AG04450 (cell line): Measurements from ENCODE around the gene XIRP1. TPM values are rescaled to one million over a fixed set of nuclear protein-coding genes. Genes with fewer than 3 reads are reported as not detected.

ENCODE experiments used
- CTCF ChIA-PET: fragments of 300-600, 350-600 bp; formaldehyde crosslinking; extraction: SDS; loops from one replicate; lab custom pipeline; 2022; ENCODE audit warnings: antibody characterized with exemption, inconsistent platforms; lab: Charles Lee
- POLR2A ChIA-PET: fragments of 350-600 bp; formaldehyde crosslinking; extraction: SDS; loops from one replicate; lab custom pipeline; 2021; ENCODE audit warnings: antibody characterized with exemption, inconsistent platforms; lab: Yijun Ruan, JAX
- DNase-seq: peaks from one replicate; pipeline ENCODE4 v3.0.0-alpha.2; 2011; ENCODE audit warnings: low read depth, low spot score
- H3K27ac ChIP-seq: one replicate; pipeline ENCODE4 v1.5.1; 2012; ENCODE audit warnings: low read depth, low read length, control low read depth
- H3K27me3 ChIP-seq: one replicate; pipeline ENCODE4 v1.6.0; 2012; ENCODE audit warnings: low read length; ENCODE audit not compliant: control insufficient read depth, insufficient read depth
- H3K4me3 ChIP-seq: 2 replicates; pipeline ENCODE4 v1.5.1; 2011; ENCODE audit warnings: mild to moderate bottlenecking, low read depth, low read length, control low read depth
- H3K9me3 ChIP-seq: 2 replicates; pipeline ENCODE4 v1.5.1; 2012; ENCODE audit warnings: low read length; ENCODE audit not compliant: control insufficient read depth, insufficient read depth
- CTCF ChIP-seq: IDR thresholded peaks from 2 replicates; pipeline ENCODE4 v1.5.1; 2011; ENCODE audit warnings: low read depth, low read length, control low read depth, inconsistent platforms
- polyA plus RNA-seq: library from polyadenylated mRNA; depleted of rRNA; stranded (reverse); fragments of >200 nt; gene quantifications from 2 replicates; pipeline ENCODE4 v1.2.3, GENCODE V29; 2011

XIRP1 gene
- polyA plus RNA-seq, 1 experiment: not detected

GRCh38 chr3:39149059-39149455 is 43.3 kb downstream of the XIRP1 start:
- no peak overlapping the region for H3K27ac ChIP-seq
- no peak for DNase-seq
- H3K27me3 ChIP-seq: no peaks in the 10 kb centered on the region
- ChIA-PET CTCF (interaction anchor here (1.1 to 1.9 kb wide), 3 partner anchors 22 to 149 kb away, joined by 3 to 5 read pairs (median 4); no protein-coding TSS in a partner anchor), POLR2A (interaction anchor here (0.6 kb wide), 1 partner anchor 22 kb away, joined by 4 read pairs; no protein-coding TSS in a partner anchor)
- TF ChIP-seq CTCF: no peak
- H3K9me3 ChIP-seq: no peaks in the 10 kb centered on the region; the same call in 1 of the 2 replicates
- no peak overlapping the region for H3K4me3 ChIP-seq

- CTCF ChIA-PET: interaction anchor here (1.1 to 1.9 kb wide), 3 partner anchors 22 to 149 kb away, joined by 3 to 5 read pairs (median 4); no protein-coding TSS in a partner anchor
- H3K4me3 ChIP-seq: no peak overlapping the region
- POLR2A ChIA-PET: interaction anchor here (0.6 kb wide), 1 partner anchor 21 kb away, joined by 4 read pairs; no protein-coding TSS in a partner anchor
- no peaks in the 10 kb centered on the region for H3K27me3 ChIP-seq
- no peak for TF ChIP-seq CTCF
- peak overlapping the region; percentile 94 for H3K27ac ChIP-seq
- H3K9me3 ChIP-seq: no peaks in the 10 kb centered on the region; the same call in 1 of the 2 replicates
- DNase-seq: no peak
Measured at GRCh38 chr3:39148435-39149058, 43.8 kb downstream of the XIRP1 start.

GRCh38 chr3:39147711-39148434 is 44.5 kb downstream of the XIRP1 start:
- no peaks in the 10 kb centered on the region for H3K27me3 ChIP-seq
- H3K4me3 ChIP-seq: peak overlapping the region; percentile 44
- no peaks in the 10 kb centered on the region; the same call in 1 of the 2 replicates for H3K9me3 ChIP-seq
- peak overlapping the region; percentile 94 for H3K27ac ChIP-seq
- CTCF ChIA-PET: interaction anchor here (0.6 to 3.3 kb wide), 5 partner anchors 19 to 148 kb away, joined by 3 to 12 read pairs (median 4); no protein-coding TSS in a partner anchor
- no peak for DNase-seq
- POLR2A ChIA-PET: interaction anchor here (1.2 to 2.3 kb wide), 5 partner anchors 17 to 45 kb away, joined by 5 to 9 read pairs (median 7); partner anchors contain the start of genes GORASP1, TTC21A and XIRP1
- TF ChIP-seq CTCF: no peak

GRCh38 chr3:39146611-39147591 is 45.5 kb downstream of the XIRP1 start:
- H3K9me3 ChIP-seq: no peaks in the 10 kb centered on the region
- DNase-seq: peak; percentile 97
- H3K27ac ChIP-seq: peak overlapping the region; percentile 94
- POLR2A ChIA-PET: interaction anchor here (0.7 to 2.3 kb wide), 8 partner anchors 13 to 260 kb away, joined by 3 to 9 read pairs (median 5); partner anchors contain the start of genes GORASP1, RPSA, TTC21A and XIRP1
- H3K4me3 ChIP-seq: peak overlapping the region; percentile 44
- TF ChIP-seq CTCF: no peak
- CTCF ChIA-PET: interaction anchor here (0.6 to 3.3 kb wide), 4 partner anchors 20 to 145 kb away, joined by 3 to 12 read pairs (median 6); no protein-coding TSS in a partner anchor
- no peaks in the 10 kb centered on the region for H3K27me3 ChIP-seq
